ENCODE measurements around the gene ICE1. TPM values are rescaled to one million over a fixed set of nuclear protein-coding genes. Genes with fewer than 3 reads are reported as not detected.

The ICE1 gene
- total and polyA plus RNA-seq, 2 of the 4 experiments (the other 2 are of a cell fraction), result 9.0 to 18.5 TPM

GRCh38 chr5:5380298-5380697 is 42.2 kb upstream of the ICE1 start:
- TF ChIP-seq ELK1 (IDR thresholded peaks at IDR 0.05; ENCODE audit: borderline replicate concordance, low read depth, low read length), result no peak
- TF ChIP-seq MAFK (IDR thresholded peaks at IDR 0.05; ENCODE audit: low read depth, low read length), result no peak
- Histone ChIP-seq H2BK20ac (ENCODE audit: low read depth, low read length) (no peak overlapping the region), H4K91ac (ENCODE audit: insufficient read depth, low read depth, low read length) (no peak overlapping the region), H4K8ac (ENCODE audit: low read depth in 2 of 2, low read length in 2 of 2) (no peak overlapping the region), H3K23ac (ENCODE audit: low read depth, low read length) (no peak overlapping the region), H2AK5ac (ENCODE audit: low read depth, low read length) (no peak overlapping the region), H2BK120ac (ENCODE audit: low read depth, low read length) (no peak overlapping the region), H2BK5ac (ENCODE audit: low read depth, low read length, poor library complexity, severe bottlenecking) (no peak overlapping the region), H3K18ac (ENCODE audit: low read depth, low read length) (no peak overlapping the region), H2AK9ac (replicated peaks; ENCODE audit: low read depth, low read length, poor library complexity) (no peak overlapping the region), H3K27ac (ENCODE audit: insufficient read depth, low read length) (no peak overlapping the region), H4K5ac (ENCODE audit: low read depth, low read length) (no peak overlapping the region), H3K9me1 (ENCODE audit: insufficient read depth, low read length) (no peaks in the 10 kb centered on the region), H3K9ac (ENCODE audit: low read depth, low read length) (no peak overlapping the region), H3K4me2 (ENCODE audit: low read depth, low read length) (no peak overlapping the region), H3K79me1 (ENCODE audit: low read depth in 1 of 2, low read length in 2 of 2) (no peaks in the 10 kb centered on the region), H3K4me3 (ENCODE audit: insufficient read depth, low read depth, low read length) (no peak overlapping the region), H3K36me3 (ENCODE audit: control insufficient read depth, insufficient read depth, low read length) (no peaks in the 10 kb centered on the region), H3K27me3 (ENCODE audit: control insufficient read depth, insufficient read depth, low read length) (no peaks in the 10 kb centered on the region), H2AFZ (replicated peaks; ENCODE audit: low read length, poor library complexity) (no peak overlapping the region), H3K4ac (ENCODE audit: low read depth, low read length) (no peak overlapping the region), H3K9me3 (ENCODE audit: control insufficient read depth, insufficient read depth, low read length) (0 out of 2 replicates have a peak, but pooled peaks cover 2% of the 10 kb centered on the region), H2BK15ac (ENCODE audit: low read depth, low read length) (no peak overlapping the region), H3K14ac (replicated peaks; ENCODE audit: low read depth, low read length) (no peak overlapping the region), H3K56ac (ENCODE audit: extremely low read depth, insufficient read depth, low read length) (no peak overlapping the region), H4K20me1 (ENCODE audit: insufficient read depth, low read length) (no peaks in the 10 kb centered on the region), H3K4me1 (ENCODE audit: control insufficient read depth, insufficient read depth, low read length) (no peaks in the 10 kb centered on the region)
- ChIA-PET POLR2A (ENCODE audit: unreplicated experiment) (no interaction called here), CTCF (no interaction called here)
- dilution Hi-C loops (cut with HindIII; ENCODE audit: low sequenced_read_pairs, unreplicated experiment) (no loop called here), intact Hi-C loops (cut with micrococcal nuclease) (no loop called here), in situ Hi-C loops (cut with MboI; ENCODE audit: low sequenced_read_pairs) (no loop called here)
- no CpG with 5 or more reads among the region's 6 CpGs for WGBS, 2 experiments (ENCODE audit: extremely low coverage in 2 of 2, insufficient read length in 1 of 2)
- ATAC-seq (ENCODE audit: low read depth) (no peak), DNase-seq (no peak)
- no TSS peak for BruUV-seq (replicated peaks)
